ENCODE measurements around the gene CCT8.

CCT8 gene

GRCh38 chr21:29073222-29074006 is at the start of gene CCT8:
Gene CCT8, minus strand, starts transcription at chr21:29073648. Its CDS starts 58 bp downstream, at chr21:29073590.
- DNase-seq (ENCODE audit: low read depth), result peak; percentile 98

- DNase-seq (ENCODE audit: low read depth), result no peak
These were observed 48.3 kb upstream of the CCT8 start for GRCh38 chr21:29121759-29122158.

GRCh38 chr21:29117372-29117955 is 44.0 kb upstream of the CCT8 start:
- DNase-seq (ENCODE audit: low read depth), result no peak

- DNase-seq (ENCODE audit: low read depth), result no peak
These were observed 42.5 kb upstream of the CCT8 start for GRCh38 chr21:29115899-29116298.

DNA sequence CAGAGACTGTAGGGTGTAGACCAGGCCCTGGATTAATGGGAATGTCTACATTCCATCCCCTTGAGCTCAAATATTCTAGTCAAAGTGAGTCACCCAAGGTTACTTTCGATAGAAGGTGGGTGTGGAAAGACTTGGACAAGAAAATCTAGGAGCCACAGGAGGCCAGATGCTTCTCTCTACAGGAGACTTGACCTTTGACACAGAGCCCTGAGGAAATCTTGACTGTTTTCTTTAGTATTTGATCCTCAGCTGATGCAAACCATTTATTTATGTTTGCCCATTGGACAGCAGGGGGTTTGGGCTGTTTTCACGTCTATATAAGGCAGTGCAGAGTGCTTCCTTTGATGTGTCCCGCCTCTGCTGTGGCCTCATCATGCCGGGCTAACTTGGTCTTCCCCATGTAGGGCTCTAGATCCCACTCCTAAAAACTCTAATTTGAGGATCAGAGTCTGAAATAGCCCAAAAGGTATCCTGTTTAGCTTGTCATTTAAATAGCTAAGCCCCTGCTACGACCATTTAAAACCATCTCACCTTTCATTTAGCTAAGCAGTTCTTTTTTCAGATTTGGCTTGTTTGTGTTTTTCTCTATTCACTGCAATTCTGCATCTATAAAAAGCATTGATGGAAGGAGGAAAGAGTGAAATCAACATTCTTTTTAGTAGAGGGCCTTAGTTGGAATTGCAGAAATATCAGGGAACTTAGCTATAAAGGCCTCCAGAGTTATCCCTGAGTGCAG is 41.5 kb upstream of the CCT8 start:
- no peak for DNase-seq (ENCODE audit: low read depth)

- DNase-seq (ENCODE audit: low read depth), result no peak
These were observed 31.8 kb upstream of the CCT8 start for GRCh38 chr21:29105218-29105617.

DNA sequence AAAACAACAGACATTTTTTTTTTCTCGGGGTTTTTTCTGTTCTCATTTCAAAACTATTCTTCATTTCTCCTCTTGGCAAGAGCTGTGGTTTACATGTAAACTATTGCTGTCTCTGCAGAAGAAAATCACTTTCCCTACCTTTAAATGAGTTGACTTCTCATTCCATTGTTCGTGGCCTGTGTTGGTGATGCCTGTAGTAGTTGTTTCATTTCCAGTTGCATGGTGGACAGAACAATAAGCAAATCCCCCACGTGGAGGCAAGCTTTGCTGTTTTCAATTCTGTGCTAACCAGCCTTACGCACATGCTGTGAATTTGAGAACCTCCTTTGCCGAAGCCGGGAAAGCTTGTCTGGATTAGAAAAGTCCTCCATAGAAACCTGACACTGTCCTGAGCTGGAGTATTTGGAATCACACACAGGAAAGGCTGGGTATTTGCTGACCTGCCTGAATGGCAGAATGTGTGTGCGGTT is 30.8 kb upstream of the CCT8 start:
- DNase-seq (ENCODE audit: low read depth), result no peak

DNA sequence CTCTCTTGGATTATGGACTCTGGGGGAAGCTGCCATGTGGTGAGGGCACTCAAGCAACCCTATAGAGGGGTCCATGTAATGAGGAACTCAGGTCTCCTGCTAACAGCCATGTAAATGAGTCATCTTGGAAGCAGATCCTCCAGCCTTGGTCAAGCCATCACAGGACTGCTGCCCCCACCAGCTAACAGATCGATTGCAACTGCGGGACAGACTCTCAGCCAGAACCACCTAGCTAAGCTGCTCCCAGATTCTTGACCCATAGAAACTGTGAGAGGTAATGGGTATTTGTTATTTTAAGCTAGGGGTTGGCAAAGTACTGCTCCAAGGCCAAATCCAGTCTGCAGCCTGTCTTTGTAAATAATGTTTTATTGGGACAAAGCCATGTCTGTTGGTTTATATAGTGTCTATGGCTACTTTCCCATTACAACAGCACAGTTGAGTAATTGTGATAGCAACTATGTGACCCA is 29.4 kb upstream of the CCT8 start:
- DNase-seq (ENCODE audit: low read depth), result no peak

GRCh38 chr21:29098156-29098555 is 24.7 kb upstream of the CCT8 start:
- DNase-seq (ENCODE audit: low read depth), result no peak

DNA sequence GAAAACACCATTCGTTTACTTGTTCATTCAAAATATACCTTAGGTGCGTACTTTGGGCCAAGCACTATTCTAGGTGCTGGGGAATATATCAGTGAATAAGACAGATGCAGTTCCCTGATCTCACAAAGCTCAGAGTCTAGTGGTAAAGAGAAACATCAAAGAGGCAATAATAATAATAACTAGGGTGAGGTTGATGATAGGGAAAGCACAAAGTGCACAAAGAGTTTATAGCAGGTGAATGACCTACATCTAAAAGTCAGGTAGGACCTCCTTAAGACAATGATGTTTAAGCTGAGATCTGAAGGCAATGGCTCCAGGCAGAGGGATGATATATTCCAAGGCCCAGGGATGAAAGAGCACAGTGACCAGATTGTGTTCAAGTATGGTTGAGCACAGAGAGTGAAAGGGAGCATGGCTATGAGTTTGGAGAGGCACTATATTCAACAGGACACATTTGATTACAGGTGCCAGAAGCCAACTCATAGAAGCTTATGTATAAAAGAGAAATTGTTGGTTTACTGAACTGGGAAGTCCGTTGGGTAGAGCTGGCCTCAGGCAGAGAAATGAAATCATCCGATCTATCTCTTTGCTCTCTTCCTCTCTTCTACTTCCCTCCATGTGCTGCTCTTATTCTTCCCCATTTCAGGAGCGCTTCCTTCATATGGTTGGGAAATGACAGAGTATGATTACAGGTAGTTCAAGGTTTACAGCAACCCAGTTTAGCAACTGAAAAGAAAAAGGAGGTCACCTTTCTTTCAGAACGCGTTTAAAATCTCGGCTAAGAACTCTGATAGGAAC is 23.0 kb upstream of the CCT8 start:
- no peak for DNase-seq (ENCODE audit: low read depth)

DNA sequence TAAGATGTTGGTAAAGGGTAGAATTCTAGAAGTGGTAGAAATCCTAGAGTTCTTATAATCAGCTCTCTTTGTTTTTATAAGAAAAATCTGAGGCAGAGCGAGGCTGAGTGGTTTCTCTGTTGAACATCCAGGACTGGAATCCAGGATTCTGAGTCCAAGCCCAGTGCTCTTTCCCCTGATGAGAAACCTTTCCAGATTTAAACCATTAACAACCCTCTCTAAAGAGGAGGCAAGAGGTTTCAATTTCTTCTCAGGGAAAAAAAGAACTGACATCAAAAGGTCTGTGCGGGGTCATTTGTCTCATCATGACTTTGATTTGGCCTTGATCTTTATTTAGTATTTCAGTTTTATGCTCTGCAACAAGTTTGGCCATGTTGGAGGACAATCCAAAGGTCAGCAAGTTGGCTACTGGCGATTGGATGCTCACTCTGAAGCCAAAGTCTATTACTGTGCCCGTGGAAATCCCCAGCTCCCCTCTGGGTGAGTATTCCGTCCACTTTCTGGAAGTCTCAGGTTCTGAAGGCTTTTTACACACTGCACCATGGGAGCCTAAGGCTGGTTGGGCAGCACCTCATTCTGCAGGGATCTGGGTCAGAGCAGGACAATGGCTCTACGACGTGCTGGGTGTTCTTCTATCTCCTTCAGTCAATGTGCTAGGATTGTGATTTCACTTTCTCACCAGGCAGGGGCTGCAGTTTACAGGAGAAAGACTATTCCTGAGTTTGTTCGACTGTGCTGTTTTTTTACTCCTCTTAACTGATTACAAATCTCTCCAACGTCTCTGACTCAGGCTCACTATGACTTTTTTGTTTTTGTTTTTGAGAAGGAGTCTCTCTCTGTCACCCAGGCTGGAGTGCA is 18.9 kb upstream of the CCT8 start:
- DNase-seq (ENCODE audit: low read depth), result no peak

GRCh38 chr21:29091033-29091432 is 17.6 kb upstream of the CCT8 start:
- DNase-seq (ENCODE audit: low read depth), result no peak

- no peak for DNase-seq (ENCODE audit: low read depth)
These were observed 11.8 kb upstream of the CCT8 start for GRCh38 chr21:29085106-29085752.

DNA sequence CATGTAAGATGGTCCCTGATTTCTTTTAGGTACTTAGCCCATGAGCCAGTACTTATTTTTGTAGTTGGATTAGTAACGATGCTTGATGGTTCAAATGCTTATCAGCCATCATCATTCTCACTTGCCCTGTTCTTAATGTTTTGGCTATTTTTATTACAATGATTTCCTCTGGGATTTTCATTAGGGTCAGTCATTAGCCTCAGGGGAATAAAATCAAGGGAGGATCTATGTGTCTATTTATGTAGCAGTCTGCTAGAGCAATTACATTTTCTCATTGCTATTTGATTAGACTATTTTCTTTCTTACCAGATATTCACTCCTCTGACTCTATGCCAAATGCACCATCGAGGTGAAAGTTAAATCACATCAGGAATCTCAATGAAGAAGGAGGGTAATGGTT is 10.9 kb upstream of the CCT8 start:
- no peak for DNase-seq (ENCODE audit: low read depth)

GRCh38 chr21:29083306-29083705 is 9.9 kb upstream of the CCT8 start:
- no peak for DNase-seq (ENCODE audit: low read depth)

DNA sequence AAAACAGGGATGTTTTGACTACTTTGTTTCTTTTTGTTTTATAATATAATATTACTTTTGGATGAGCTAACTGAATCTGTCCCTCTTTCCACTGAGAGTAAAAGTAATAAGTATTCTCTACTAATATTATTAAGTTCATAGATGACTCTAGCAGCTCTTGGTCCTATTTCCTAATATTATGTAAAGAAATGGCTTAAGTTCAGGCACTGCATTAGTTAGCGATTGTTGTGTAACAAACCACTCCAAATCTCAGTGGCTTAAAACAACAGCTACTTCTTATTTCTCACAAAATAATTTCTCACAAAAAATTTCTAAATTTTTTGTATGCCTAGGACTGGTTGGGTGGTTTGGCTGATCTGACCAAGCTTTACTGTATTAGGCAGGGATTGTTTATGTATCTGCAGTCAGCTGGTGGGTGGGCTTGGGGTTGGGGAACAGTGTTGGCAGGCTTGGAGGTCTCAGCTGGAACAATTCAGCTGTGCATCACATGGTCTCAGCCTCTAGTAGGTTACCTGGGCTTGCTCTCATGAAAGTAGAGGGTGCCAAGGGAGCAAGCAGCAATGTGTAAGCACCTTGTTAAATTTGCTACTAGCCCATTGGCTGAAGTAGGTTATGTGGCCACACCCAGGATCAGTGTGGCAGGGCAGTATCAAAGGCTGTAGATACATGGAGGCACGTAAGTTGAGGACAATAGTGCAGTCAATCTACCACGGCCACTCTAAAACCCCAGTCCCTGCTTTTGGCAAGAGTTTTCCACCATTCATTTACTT is 8.8 kb upstream of the CCT8 start:
- DNase-seq (ENCODE audit: low read depth), result no peak

GRCh38 chr21:29080454-29080941 is 7.0 kb upstream of the CCT8 start:
- no peak for DNase-seq (ENCODE audit: low read depth)

DNA sequence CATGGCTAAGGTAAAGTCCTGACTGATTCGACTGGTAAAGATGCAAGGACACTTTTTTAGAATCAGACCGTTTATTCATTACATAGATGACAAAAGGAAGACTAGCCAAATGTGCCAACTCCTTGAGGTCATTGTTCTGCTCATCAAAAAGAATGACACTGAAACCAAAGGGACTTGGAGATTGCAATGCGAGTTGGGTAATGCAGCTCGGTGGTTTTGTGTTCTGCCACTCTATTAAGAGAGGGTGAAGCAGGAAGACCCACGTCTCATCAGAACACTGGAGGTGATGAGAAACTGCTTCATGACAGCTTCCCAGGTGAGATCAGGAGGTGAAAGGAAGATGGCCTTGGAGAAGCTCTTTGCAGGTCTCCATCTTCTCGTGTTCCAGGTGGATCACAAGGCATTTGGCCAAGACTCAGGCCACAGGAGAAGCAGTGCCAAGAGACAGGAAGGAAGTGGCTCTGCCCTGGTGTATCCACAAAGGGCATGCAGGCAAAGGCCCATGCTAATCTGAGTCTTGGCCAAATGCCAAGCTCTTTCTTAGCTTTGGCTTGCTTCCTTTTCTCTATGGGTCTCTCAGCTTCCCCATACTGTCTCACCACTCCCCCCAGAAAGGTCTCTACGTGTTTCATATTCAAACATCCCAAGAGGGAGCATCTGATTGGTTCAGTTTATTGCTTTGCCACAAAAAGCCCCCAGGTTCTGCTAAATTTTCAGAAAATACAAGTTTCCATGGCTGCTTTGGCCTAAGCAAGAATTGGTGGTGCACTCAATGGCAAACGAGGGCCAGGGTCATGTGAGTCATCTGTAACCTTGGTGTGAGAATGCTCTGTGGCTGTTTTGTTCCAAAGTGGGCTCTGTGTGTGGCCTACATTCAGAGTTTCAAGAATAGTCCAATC is 5.7 kb upstream of the CCT8 start:
- DNase-seq (ENCODE audit: low read depth), result no peak

Measured in stimulated activated CD8-positive, alpha-beta memory T cell treated with anti-CD3 and anti-CD28 coated beads, Interleukin-12 subunit alpha, Interleukin-12 subunit beta, amount 100 ng/mL, for 4 hours (primary cell).